H9 (cell line): ENCODE results near the gene LENG9. TPM values are rescaled to one million over a fixed set of nuclear protein-coding genes. Genes with fewer than 3 reads are reported as not detected.
A peak's percentile ranks its signal among the peaks of the same experiment; 100 is the strongest.

ENCODE experiments used
- DNase-seq: peaks from one replicate; pipeline ENCODE4 v3.0.0-alpha.2; 2017
- H2AFZ ChIP-seq: one replicate; pipeline ENCODE4 v1.6.1; 2013; ENCODE audit warnings: mild to moderate bottlenecking, low read length, control low read depth, moderate library complexity
- H2AK5ac ChIP-seq: 2 replicates; pipeline ENCODE4 v1.6.1; 2013; ENCODE audit warnings: low read length, control low read depth, mixed read lengths; ENCODE audit not compliant: insufficient read length
- H2BK120ac ChIP-seq: one replicate; pipeline ENCODE4 v1.6.1; 2013; ENCODE audit warnings: low read depth, mild to moderate bottlenecking, low read length, control low read depth, inconsistent platforms; ENCODE audit not compliant: poor library complexity, severe bottlenecking
- H2BK12ac ChIP-seq: 2 replicates; pipeline ENCODE4 v1.6.1; 2013; ENCODE audit warnings: low read length, control low read depth, mixed read lengths, low read depth; ENCODE audit not compliant: insufficient read length
- H2BK15ac ChIP-seq: 2 replicates; pipeline ENCODE4 v1.6.1; 2013; ENCODE audit warnings: low read depth, low read length, control low read depth
- H2BK20ac ChIP-seq: one replicate; pipeline ENCODE4 v1.6.1; 2013; ENCODE audit warnings: low read depth, mild to moderate bottlenecking, low read length, control low read depth, inconsistent platforms; ENCODE audit not compliant: poor library complexity, severe bottlenecking
- H2BK5ac ChIP-seq: 2 replicates; pipeline ENCODE4 v1.6.1; 2013; ENCODE audit warnings: low read length, control low read depth, mixed read lengths; ENCODE audit not compliant: insufficient read length
- H3K14ac ChIP-seq: 2 replicates; pipeline ENCODE4 v1.6.1; 2013; ENCODE audit warnings: low read length, control low read depth; ENCODE audit not compliant: insufficient read depth
- H3K18ac ChIP-seq: 2 replicates; pipeline ENCODE4 v1.6.1; 2013; ENCODE audit warnings: low read depth, mild to moderate bottlenecking, mixed read lengths, low read length, control low read depth; ENCODE audit not compliant: insufficient read length
- H3K23ac ChIP-seq: 2 replicates; pipeline ENCODE4 v1.6.1; 2013; ENCODE audit warnings: low read length, control low read depth, mixed read lengths, low read depth; ENCODE audit not compliant: insufficient read length
- H3K23me2 ChIP-seq: 2 replicates; pipeline ENCODE4 v1.6.1; 2013; ENCODE audit warnings: low read depth, mild to moderate bottlenecking, mixed read lengths, low read length, control low read depth; ENCODE audit not compliant: insufficient read length, poor library complexity, severe bottlenecking
- H3K27ac ChIP-seq: 2 replicates; pipeline ENCODE4 v1.5.1; 2013; ENCODE audit warnings: low read length, control low read depth, mixed read lengths, low read depth; ENCODE audit not compliant: insufficient read length
- H3K27me3 ChIP-seq: 2 replicates; pipeline ENCODE4 v1.6.1; 2013; ENCODE audit warnings: low read length, control low read depth, inconsistent platforms; ENCODE audit not compliant: insufficient read depth
- H3K4ac ChIP-seq: 2 replicates; pipeline ENCODE4 v1.6.1; 2013; ENCODE audit warnings: low read depth, mild to moderate bottlenecking, control low read depth, inconsistent platforms, low read length, moderate library complexity
- H3K4me1 ChIP-seq: 2 replicates; pipeline ENCODE4 v1.6.1; 2013; ENCODE audit warnings: low read length, control low read depth, inconsistent platforms; ENCODE audit not compliant: insufficient read depth
- H3K4me2 ChIP-seq: 2 replicates; pipeline ENCODE4 v1.6.1; 2013; ENCODE audit warnings: low read length, control low read depth, mixed read lengths; ENCODE audit not compliant: insufficient read length, insufficient read depth
- H3K56ac ChIP-seq: 2 replicates; pipeline ENCODE4 v1.6.1; 2013; ENCODE audit warnings: low read depth, mild to moderate bottlenecking, mixed read lengths, low read length, control low read depth; ENCODE audit not compliant: insufficient read length
- H3K79me1 ChIP-seq: 2 replicates; pipeline ENCODE4 v1.6.1; 2013; ENCODE audit warnings: low read depth, mild to moderate bottlenecking, moderate library complexity, low read length, control low read depth, inconsistent platforms; ENCODE audit not compliant: insufficient read depth, poor library complexity, severe bottlenecking
- H3K79me2 ChIP-seq: 2 replicates; pipeline ENCODE4 v1.6.1; 2013; ENCODE audit warnings: low read length, control low read depth, inconsistent platforms; ENCODE audit not compliant: insufficient read depth
- H3K9ac ChIP-seq: 2 replicates; pipeline ENCODE4 v1.6.1; 2013; ENCODE audit warnings: low read length, control low read depth, mixed read lengths; ENCODE audit not compliant: insufficient read length; ENCODE audit errors: extremely low read depth
- H3K9me3 ChIP-seq: one replicate; pipeline ENCODE4 v1.6.1; 2013; ENCODE audit warnings: low read depth, low read length, inconsistent platforms; ENCODE audit not compliant: control insufficient read depth
- H3T11ph ChIP-seq: one replicate; pipeline ENCODE4 v1.6.1; 2013; ENCODE audit warnings: mild to moderate bottlenecking, low read length, control low read depth, inconsistent platforms
- H4K20me1 ChIP-seq: one replicate; pipeline ENCODE4 v1.6.1; 2013; ENCODE audit not compliant: control insufficient read depth, insufficient read length, insufficient read depth
- H4K5ac ChIP-seq: 2 replicates; pipeline ENCODE4 v1.6.1; 2013; ENCODE audit warnings: low read depth, mild to moderate bottlenecking, mixed read lengths, low read length, control low read depth; ENCODE audit not compliant: insufficient read length
- H4K8ac ChIP-seq: replicated peaks from 2 replicates; pipeline ENCODE4 v1.6.1; 2013; ENCODE audit warnings: low read length, control low read depth, mixed read lengths, low read depth; ENCODE audit not compliant: insufficient read length
- H4K91ac ChIP-seq: 2 replicates; pipeline ENCODE4 v1.6.1; 2013; ENCODE audit warnings: low read depth, mild to moderate bottlenecking, moderate library complexity, mixed read lengths, low read length, control low read depth; ENCODE audit not compliant: insufficient read length
- H3K27ac Mint-ChIP-seq, 3 experiments: 2 replicates in 2 of 3; 3 replicates in 1 of 3; pipeline ENCODE4 v1.8.0; 2020 to 2021; ENCODE audit warnings: mixed read lengths in 3 of 3, mild to moderate bottlenecking in 1 of 3, moderate library complexity in 1 of 3
- H3K27me3 Mint-ChIP-seq: 2 replicates; pipeline ENCODE4 v1.8.0; 2021; ENCODE audit warnings: low read depth, mild to moderate bottlenecking, moderate library complexity, mixed read lengths
- H3K36me3 Mint-ChIP-seq, 3 experiments: 2 replicates in 2 of 3; 3 replicates in 1 of 3; pipeline ENCODE4 v1.8.0; 2020 to 2021; ENCODE audit warnings: low read depth in 3 of 3, mixed read lengths in 3 of 3; ENCODE audit not compliant: insufficient read depth in 1 of 3
- H3K4me1 Mint-ChIP-seq, 2 experiments: 2 replicates each; pipeline ENCODE4 v1.8.0; 2020; ENCODE audit warnings: mixed read lengths in 2 of 2
- H3K4me3 Mint-ChIP-seq, 2 experiments: 2 replicates in 1 of 2; 3 replicates in 1 of 2; pipeline ENCODE4 v1.8.0; 2020 to 2021; ENCODE audit warnings: mild to moderate bottlenecking in 2 of 2, mixed read lengths in 2 of 2, moderate library complexity in 1 of 2
- H3K9me3 Mint-ChIP-seq, 2 experiments: 2 replicates in 1 of 2; 3 replicates in 1 of 2; pipeline ENCODE4 v1.8.0; 2020; ENCODE audit warnings: mild to moderate bottlenecking in 2 of 2, mixed read lengths in 2 of 2, moderate library complexity in 1 of 2
- CTCF ChIP-seq: fragments of 200-600 bp; sonication (generic); conservative IDR thresholded peaks from 3 replicates; pipeline ENCODE4 v1.8.0; 2021; ENCODE audit warnings: antibody characterized with exemption, mild to moderate bottlenecking
- WGBS: extraction: QIAGEN DNeasy Blood & Tissue Kit; methylation state at CpG from one replicate; pipeline ENCODE4 v1.1.7; 2013; ENCODE audit warnings: missing lambda C conversion rate, low lambda C conversion rate, mixed read lengths; ENCODE audit not compliant: insufficient read length; ENCODE audit errors: extremely low coverage; 5-methylcytosine and 5-hydroxymethylcytosine counted together
- total RNA-seq: library from RNA; stranded (reverse); gene quantifications from 2 replicates; pipeline ENCODE4 v1.2.1, GENCODE V29; 2021

The LENG9 gene
- total RNA-seq, 1 experiment from 2014 or later: 3.8 TPM

- WGBS: 100% methylated on average over 2 of the region's 4 CpGs
- peak overlapping the region in 1 of 3 experiments; percentile 1; a peak in 1 of 7 replicates for H3K27ac Mint-ChIP-seq
Measured at GRCh38 chr19:54414156-54414555, 49.4 kb downstream of the LENG9 start.

More at GRCh38 chr19:54414156-54414555, 49.4 kb downstream of the LENG9 start:
- no peak overlapping the region for H3K23ac ChIP-seq
- H3K4me2 ChIP-seq: no peak overlapping the region
- no peak overlapping the region for H4K8ac ChIP-seq
- H2AK5ac ChIP-seq: no peak overlapping the region
- no peaks in the 10 kb centered on the region for H3K79me2 ChIP-seq
- no peaks in the 10 kb centered on the region; the same call in 1 of the 2 replicates for H3K4me1 ChIP-seq
- H2BK12ac ChIP-seq: no peak overlapping the region
- no peak overlapping the region for H3K9ac ChIP-seq
- H2AFZ ChIP-seq: no peak overlapping the region
- no peak overlapping the region for H2BK20ac ChIP-seq
- H3K27me3 ChIP-seq: peaks cover 12% of the 10 kb centered on the region; the same call in 1 of the 2 replicates
- no peak overlapping the region for H3T11ph ChIP-seq
- Mint-ChIP-seq H3K36me3 (peaks cover 12 to 20% (median 14%) of the 10 kb centered on the region in 3 experiments), H3K4me1 (peaks cover 25 to 27% of the 10 kb centered on the region in 2 experiments), H3K9me3 (peaks cover 16 to 35% of the 10 kb centered on the region in 2 experiments), H3K4me3 (peak overlapping the region in 1 of 2 experiments; percentile 15; a peak in 1 of 5 replicates), H3K27me3 (peaks cover 73% of the 10 kb centered on the region)
- no peak overlapping the region for H3K4ac ChIP-seq
- no peak overlapping the region for H2BK15ac ChIP-seq
- no peak overlapping the region for H3K14ac ChIP-seq
- no peak overlapping the region for H2BK5ac ChIP-seq
- no peak overlapping the region for H3K56ac ChIP-seq
- no peak for TF ChIP-seq CTCF
- no peaks in the 10 kb centered on the region for H3K9me3 ChIP-seq
- peaks cover 12% of the 10 kb centered on the region for H3K23me2 ChIP-seq
- H4K20me1 ChIP-seq: no peaks in the 10 kb centered on the region
- no peak overlapping the region for H3K27ac ChIP-seq
- no peak overlapping the region for H3K18ac ChIP-seq
- no peaks in the 10 kb centered on the region for H3K79me1 ChIP-seq
- H4K5ac ChIP-seq: no peak overlapping the region
- no peak overlapping the region for H4K91ac ChIP-seq
- no peak for DNase-seq
- H2BK120ac ChIP-seq: no peak overlapping the region
